GM10847 (cell line): Measurements from ENCODE around the gene SCFD2.

ENCODE experiments used
- POLR2A ChIP-seq: IDR thresholded peaks from 2 replicates; pipeline ENCODE4 v1.6.1; 2011; ENCODE audit not compliant: insufficient read length; ENCODE audit errors: extremely low read depth

The SCFD2 gene

GRCh38 chr4:53064609-53065008 lies 301.3 kb downstream of the SCFD2 start:
- TF ChIP-seq POLR2A = no peak

GRCh38 chr4:53061091-53061850 lies 304.6 kb downstream of the SCFD2 start:
- no peak for TF ChIP-seq POLR2A

- TF ChIP-seq POLR2A = no peak
These were observed 305.6 kb downstream of the SCFD2 start for GRCh38 chr4:53060278-53060677.

- TF ChIP-seq POLR2A = no peak
These were observed 306.0 kb downstream of the SCFD2 start for GRCh38 chr4:53059871-53060270.

- TF ChIP-seq POLR2A = no peak
These were observed 306.6 kb downstream of the SCFD2 start for GRCh38 chr4:53059256-53059655.

- no peak for TF ChIP-seq POLR2A
These were observed 308.2 kb downstream of the SCFD2 start for GRCh38 chr4:53057679-53058078.

- TF ChIP-seq POLR2A = no peak
These were observed 310.0 kb downstream of the SCFD2 start for GRCh38 chr4:53055716-53056403.

- no peak for TF ChIP-seq POLR2A
These were observed 310.6 kb downstream of the SCFD2 start for GRCh38 chr4:53055274-53055673.

GRCh38 chr4:53050361-53050774 lies 315.5 kb downstream of the SCFD2 start:
- TF ChIP-seq POLR2A = no peak

- no peak for TF ChIP-seq POLR2A
These were observed 316.3 kb downstream of the SCFD2 start for GRCh38 chr4:53049528-53049927.

GRCh38 chr4:53044651-53044960 lies 321.3 kb downstream of the SCFD2 start:
- TF ChIP-seq POLR2A = no peak

- no peak for TF ChIP-seq POLR2A
These were observed 321.8 kb downstream of the SCFD2 start for GRCh38 chr4:53043891-53044650.

GRCh38 chr4:53043055-53043454 lies 322.8 kb downstream of the SCFD2 start:
- no peak for TF ChIP-seq POLR2A

- no peak for TF ChIP-seq POLR2A
These were observed 325.0 kb downstream of the SCFD2 start for GRCh38 chr4:53040851-53041250.

- no peak for TF ChIP-seq POLR2A
These were observed 325.4 kb downstream of the SCFD2 start for GRCh38 chr4:53040459-53040815.
